Left lung (tissue), 10 donors: ENCODE results near the gene TBL1XR1. TPM values are rescaled to one million over a fixed set of nuclear protein-coding genes. Genes with fewer than 3 reads are reported as not detected.

ENCODE experiments used
- ATAC-seq: fragments of 200-7000 bp; cut with Tn5 transposase; one replicate; pipeline ENCODE4 v1.9.1; 2020; ENCODE audit warnings: moderate library complexity
- DNase-seq, 4 donors: peaks; one replicate each; pipeline ENCODE4 v3.0.0-alpha.2; 2013 to 2020
- H3K27ac ChIP-seq, 2 donors: fragments of 200-600 bp; sonication (generic) in 1 of 2; one replicate each; pipeline versions ENCODE4 v1.5.0 to v1.8.0; 2020 to 2021
- H3K27me3 ChIP-seq, 2 donors: fragments of 200-600 bp; sonication (generic) in 1 of 2; one replicate each; pipeline versions ENCODE4 v1.5.0 to v1.8.0; 2020 to 2021
- H3K36me3 ChIP-seq, 2 donors: fragments of 200-600 bp; sonication (generic) in 1 of 2; one replicate each; pipeline versions ENCODE4 v1.5.0 to v1.8.0; 2020 to 2021
- H3K4me1 ChIP-seq, 2 donors: fragments of 200-600 bp; one replicate each; pipeline ENCODE4 v1.8.0; 2021
- H3K4me3 ChIP-seq, 2 donors: fragments of 200-600 bp; sonication (generic) in 1 of 2; one replicate each; pipeline versions ENCODE4 v1.5.0 to v1.8.0; 2020 to 2021; ENCODE audit warnings: mild to moderate bottlenecking in 1 of 2
- H3K9me3 ChIP-seq, 2 donors: fragments of 200-600 bp; sonication (generic) in 1 of 2; one replicate each; pipeline versions ENCODE4 v1.5.0 to v1.8.0; 2020 to 2021
- intact Hi-C, 2 donors: fragments of 100-400 bp; cut with DNase I; formaldehyde crosslinking; loops; one replicate each; pipeline versions ENCODE4 v1.11.2 to v1.14.2; 2022
- polyA plus RNA-seq, 6 donors: library from polyadenylated mRNA; unstranded; fragments of 120-200 nt; gene quantifications; one replicate each; pipeline ENCODE4 v1.2.1, GENCODE V29; 2013; ENCODE audit not compliant: insufficient read length in 6 of 6
- total RNA-seq, 2 donors: library from RNA; stranded (reverse); fragmentation: NEBNext Ultra II Directional; extraction: Animal tissue kit (Norgen Biotek cat#: 25700); gene quantifications; one replicate each; pipeline ENCODE4 v1.2.1, GENCODE V29; 2021
- TF ChIP-seq, protein P1 (sequence below), 2 donors: fragments of 200-600 bp; sonication (generic) in 1 of 2; IDR thresholded peaks; one replicate each; pipeline versions ENCODE4 v1.5.0 to v1.8.0; 2021; ENCODE audit warnings: antibody characterized with exemption in 2 of 2
- donor health status: DM: no; HTN: yes; CAD: no.
- donor health status: DM: no; HTN: no; CAD: no.

Gene TBL1XR1
- total and polyA plus RNA-seq, 8 donors, result 116 to 202 (median 155) TPM

DNA sequence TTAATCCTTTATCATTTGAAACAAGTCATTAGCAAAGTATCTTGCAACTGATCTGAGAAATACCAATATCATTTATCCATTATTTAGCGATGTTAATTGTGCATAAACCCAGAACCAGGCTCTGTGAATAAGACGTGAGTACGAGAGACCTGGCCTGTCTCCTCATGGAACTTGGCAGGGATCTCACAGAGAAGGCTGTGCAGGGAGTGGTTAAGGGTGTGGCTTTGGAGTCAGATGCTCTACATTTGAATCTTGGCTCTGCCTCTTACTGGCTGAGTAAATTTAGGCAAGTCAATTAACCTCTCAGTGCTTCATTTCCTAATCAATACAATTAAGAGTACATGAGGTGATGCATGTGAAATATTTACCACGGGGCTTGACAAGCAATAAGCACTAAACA lies 39.9 kb upstream of the TBL1XR1 start:
- DNase-seq, result no peak
- intact Hi-C loops, result no loop called here
- ATAC-seq, result peak; percentile 44
- H3K4me3 ChIP-seq, result no peak overlapping the region
- no peaks in the 10 kb centered on the region for H3K36me3 ChIP-seq
- H3K27me3 ChIP-seq, result no peaks in the 10 kb centered on the region
- TF ChIP-seq, protein P1, sequence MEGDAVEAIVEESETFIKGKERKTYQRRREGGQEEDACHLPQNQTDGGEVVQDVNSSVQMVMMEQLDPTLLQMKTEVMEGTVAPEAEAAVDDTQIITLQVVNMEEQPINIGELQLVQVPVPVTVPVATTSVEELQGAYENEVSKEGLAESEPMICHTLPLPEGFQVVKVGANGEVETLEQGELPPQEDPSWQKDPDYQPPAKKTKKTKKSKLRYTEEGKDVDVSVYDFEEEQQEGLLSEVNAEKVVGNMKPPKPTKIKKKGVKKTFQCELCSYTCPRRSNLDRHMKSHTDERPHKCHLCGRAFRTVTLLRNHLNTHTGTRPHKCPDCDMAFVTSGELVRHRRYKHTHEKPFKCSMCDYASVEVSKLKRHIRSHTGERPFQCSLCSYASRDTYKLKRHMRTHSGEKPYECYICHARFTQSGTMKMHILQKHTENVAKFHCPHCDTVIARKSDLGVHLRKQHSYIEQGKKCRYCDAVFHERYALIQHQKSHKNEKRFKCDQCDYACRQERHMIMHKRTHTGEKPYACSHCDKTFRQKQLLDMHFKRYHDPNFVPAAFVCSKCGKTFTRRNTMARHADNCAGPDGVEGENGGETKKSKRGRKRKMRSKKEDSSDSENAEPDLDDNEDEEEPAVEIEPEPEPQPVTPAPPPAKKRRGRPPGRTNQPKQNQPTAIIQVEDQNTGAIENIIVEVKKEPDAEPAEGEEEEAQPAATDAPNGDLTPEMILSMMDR (IDR thresholded peaks at IDR 0.05), result no peak
- H3K4me1 ChIP-seq, result no peaks in the 10 kb centered on the region
- no peaks in the 10 kb centered on the region for H3K9me3 ChIP-seq
- no peak overlapping the region for H3K27ac ChIP-seq

- Histone ChIP-seq H3K27ac (no peak overlapping the region), H3K9me3 (no peaks in the 10 kb centered on the region), H3K4me3 (no peak overlapping the region), H3K27me3 (no peaks in the 10 kb centered on the region), H3K4me1 (no peaks in the 10 kb centered on the region), H3K36me3 (no peaks in the 10 kb centered on the region)
- intact Hi-C loops, result no loop called here
- ATAC-seq (no peak), DNase-seq (no peak)
- TF ChIP-seq, protein P1 (IDR thresholded peaks at IDR 0.05), result no peak
Observed at GRCh38 chr3:177236704-177237103, 39.4 kb upstream of the TBL1XR1 start.

DNA sequence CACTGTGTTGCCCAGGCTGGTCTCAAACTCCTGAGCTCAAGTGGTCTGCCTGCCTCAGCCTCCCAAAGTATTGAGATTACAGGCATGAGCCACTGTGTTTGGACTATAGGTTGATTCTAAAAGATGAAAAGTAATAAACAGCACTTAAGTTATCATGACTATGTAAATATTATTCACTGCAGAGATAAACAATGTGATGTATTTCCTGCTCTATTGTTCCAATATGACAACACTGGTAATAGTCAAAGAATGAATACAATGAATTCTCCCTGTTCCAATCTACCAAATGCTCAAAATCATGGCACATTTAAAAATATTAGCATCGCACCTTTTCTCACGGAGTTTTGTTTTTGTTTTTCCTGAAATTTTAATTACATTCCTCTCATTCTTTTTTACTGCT lies 36.8 kb upstream of the TBL1XR1 start:
- Histone ChIP-seq H3K9me3 (no peaks in the 10 kb centered on the region), H3K4me1 (no peaks in the 10 kb centered on the region), H3K27ac (no peak overlapping the region), H3K27me3 (no peaks in the 10 kb centered on the region), H3K36me3 (no peaks in the 10 kb centered on the region), H3K4me3 (no peak overlapping the region)
- TF ChIP-seq, protein P1 (IDR thresholded peaks at IDR 0.05), result no peak
- ATAC-seq (no peak), DNase-seq (no peak)
- intact Hi-C loops, result no loop called here

- no peak for ATAC-seq
- Histone ChIP-seq H3K36me3 (no peaks in the 10 kb centered on the region), H3K4me3 (no peak overlapping the region), H3K4me1 (no peaks in the 10 kb centered on the region), H3K9me3 (no peaks in the 10 kb centered on the region), H3K27ac (no peak overlapping the region), H3K27me3 (no peaks in the 10 kb centered on the region)
- DNase-seq, result no peak
- TF ChIP-seq, protein P1 (IDR thresholded peaks at IDR 0.05), result no peak
- intact Hi-C loops, result no loop called here
Observed at GRCh38 chr3:177231242-177231641, 34.0 kb upstream of the TBL1XR1 start.

DNA sequence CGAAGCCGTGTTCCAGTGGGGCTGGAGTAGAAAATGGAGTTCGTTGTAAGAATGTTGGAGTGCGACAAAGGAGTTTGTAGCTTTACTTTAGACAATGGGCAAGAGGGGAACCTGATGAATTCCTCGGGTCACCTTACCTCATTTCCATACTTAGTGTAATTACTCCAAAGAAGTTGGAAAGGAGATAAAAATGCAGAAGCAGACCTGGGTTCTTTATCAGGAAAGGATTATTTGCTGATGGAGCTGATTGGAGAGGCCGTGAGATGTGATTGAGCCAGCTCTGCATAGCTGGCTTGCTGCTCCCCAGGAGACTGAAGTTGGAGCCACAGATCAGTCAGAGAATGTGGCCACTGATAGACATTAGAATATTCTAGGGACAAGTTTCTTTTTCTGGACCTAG lies 33.4 kb upstream of the TBL1XR1 start:
- no peak for ATAC-seq
- H3K36me3 ChIP-seq, result no peaks in the 10 kb centered on the region
- no peak overlapping the region for H3K4me3 ChIP-seq
- intact Hi-C loops, result no loop called here
- H3K27ac ChIP-seq, result no peak overlapping the region
- H3K27me3 ChIP-seq, result no peaks in the 10 kb centered on the region
- TF ChIP-seq, protein P1 (IDR thresholded peaks at IDR 0.05), result no peak
- no peak for DNase-seq
- H3K4me1 ChIP-seq, result no peaks in the 10 kb centered on the region
- no peaks in the 10 kb centered on the region for H3K9me3 ChIP-seq
